SJCRH30 (cell line): ENCODE data around the gene TMSB10. TPM values are rescaled to one million over a fixed set of nuclear protein-coding genes. Genes with fewer than 3 reads are reported as not detected.
"Not testable (repeated sequence)": the region's sequence is repeated elsewhere in the genome, so short reads cannot be mapped to it uniquely, and the experiment has no call there.

ENCODE experiments used
- DNase-seq, 2 experiments: peaks; one replicate each; pipeline ENCODE4 v3.0.0-alpha.2; 2015 to 2020
- H3K27ac ChIP-seq: fragments of 250-450 bp; sonication (Bioruptor Pico); 2 replicates; pipeline ENCODE4 v1.5.1; 2020; ENCODE audit warnings: mild to moderate bottlenecking, moderate library complexity
- H3K27me3 ChIP-seq: fragments of 250-450 bp; sonication (Bioruptor Pico); 2 replicates; pipeline ENCODE4 v1.5.1; 2020; ENCODE audit warnings: mild to moderate bottlenecking, moderate library complexity
- H3K36me3 ChIP-seq: fragments of 250-450 bp; sonication (Bioruptor Pico); 2 replicates; pipeline ENCODE4 v1.5.1; 2020; ENCODE audit warnings: mild to moderate bottlenecking, moderate library complexity
- H3K4me1 ChIP-seq: fragments of 250-450 bp; sonication (Bioruptor Pico); 2 replicates; pipeline ENCODE4 v1.5.1; 2020; ENCODE audit warnings: mild to moderate bottlenecking, moderate library complexity
- H3K4me3 ChIP-seq: fragments of 250-450 bp; sonication (Bioruptor Pico); 2 replicates; pipeline ENCODE4 v1.5.1; 2020; ENCODE audit warnings: mild to moderate bottlenecking, moderate library complexity
- H3K9me3 ChIP-seq: fragments of 250-450 bp; sonication (Bioruptor Pico); replicated peaks from 2 replicates; pipeline ENCODE4 v1.5.1; 2020; ENCODE audit warnings: mild to moderate bottlenecking, moderate library complexity
- total RNA-seq: library from RNA; depleted of rRNA; stranded (reverse); fragments of >200 nt; shearing (Covaris generic); gene quantifications from 2 replicates; pipeline ENCODE4 v1.2.3, GENCODE V29; 2014

TMSB10 gene
- total RNA-seq, 1 experiment from 2014 or later, result 2,398 TPM

GRCh38 chr2:84874381-84875212 lies 30.9 kb upstream of the TMSB10 start:
- no peak overlapping the region for H3K4me3 ChIP-seq
- H3K36me3 ChIP-seq, result no peaks in the 10 kb centered on the region
- H3K27ac ChIP-seq, result no peak overlapping the region
- DNase-seq, result no peak
- H3K27me3 ChIP-seq, result 0 out of 2 replicates have a peak, but pooled peaks cover 8% of the 10 kb centered on the region
- H3K4me1 ChIP-seq, result no peaks in the 10 kb centered on the region
- no peaks in the 10 kb centered on the region for H3K9me3 ChIP-seq

DNA sequence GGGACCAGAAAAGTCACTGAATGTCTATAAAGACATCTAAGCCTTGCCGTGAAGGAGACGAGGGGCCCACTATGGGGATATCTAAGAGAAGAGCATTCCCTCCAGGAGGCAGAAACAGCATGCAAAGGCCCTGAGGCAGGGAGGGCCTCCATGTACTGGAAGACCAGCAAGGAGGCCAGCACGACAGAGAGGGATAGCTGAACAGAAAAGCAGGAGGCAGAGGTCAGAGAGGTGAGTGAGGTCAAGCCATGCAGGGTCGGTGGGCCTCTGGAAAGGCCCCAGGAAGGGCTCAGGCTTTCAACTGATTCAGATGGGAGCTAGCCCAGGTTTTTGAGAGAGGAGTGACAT lies 30.3 kb upstream of the TMSB10 start:
- Histone ChIP-seq H3K9me3 (no peaks in the 10 kb centered on the region), H3K27me3 (peaks cover 10% of the 10 kb centered on the region), H3K27ac (no peak overlapping the region), H3K36me3 (no peaks in the 10 kb centered on the region), H3K4me1 (no peaks in the 10 kb centered on the region), H3K4me3 (no peak overlapping the region)
- DNase-seq, result no peak

GRCh38 chr2:84875619-84876018 lies 29.8 kb upstream of the TMSB10 start:
- H3K27me3 ChIP-seq, result peaks cover 14% of the 10 kb centered on the region
- H3K36me3 ChIP-seq, H3K4me1 ChIP-seq, H3K4me3 ChIP-seq, H3K27ac ChIP-seq, DNase-seq, H3K9me3 ChIP-seq: not testable (repeated sequence)

DNA sequence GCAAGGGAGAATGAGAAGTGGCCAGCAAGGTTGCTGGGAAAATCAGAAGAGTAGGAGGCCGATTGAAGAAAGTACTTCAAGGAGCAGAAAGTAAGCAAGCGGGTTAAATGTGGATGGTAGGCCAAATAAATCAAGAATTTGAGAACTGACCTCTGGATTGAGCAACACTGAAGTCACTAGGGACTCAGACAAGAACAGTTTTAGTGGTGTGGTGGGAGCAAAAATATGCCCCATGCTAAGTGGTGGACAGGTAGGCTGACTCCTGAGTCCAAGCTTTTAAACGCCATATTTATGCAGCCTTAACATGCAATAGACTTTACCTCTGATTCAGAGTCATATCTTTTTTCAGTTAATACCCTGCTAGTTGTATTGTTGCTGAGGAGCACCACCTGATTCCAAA lies 29.1 kb upstream of the TMSB10 start:
- DNase-seq, result no peak
- Histone ChIP-seq H3K27ac (no peak overlapping the region), H3K27me3 (peaks cover 17% of the 10 kb centered on the region), H3K4me3 (no peak overlapping the region), H3K9me3 (no peaks in the 10 kb centered on the region), H3K36me3 (no peaks in the 10 kb centered on the region), H3K4me1 (no peaks in the 10 kb centered on the region; the same call in 1 of the 2 replicates)

GRCh38 chr2:84878459-84878858 lies 27.0 kb upstream of the TMSB10 start:
- Histone ChIP-seq H3K4me1 (no peaks in the 10 kb centered on the region; the same call in 1 of the 2 replicates), H3K27me3 (peaks cover 14% of the 10 kb centered on the region)
- no peak for DNase-seq

GRCh38 chr2:84878896-84879583 lies 26.4 kb upstream of the TMSB10 start:
- Histone ChIP-seq H3K27me3 (peaks cover 19% of the 10 kb centered on the region), H3K9me3 (no peaks in the 10 kb centered on the region), H3K36me3 (no peaks in the 10 kb centered on the region), H3K27ac (no peak overlapping the region), H3K4me1 (no peaks in the 10 kb centered on the region; the same call in 1 of the 2 replicates), H3K4me3 (no peak overlapping the region)
- DNase-seq, result no peak

More at GRCh38 chr2:84878459-84878858, 27.0 kb upstream of the TMSB10 start:
- no peaks in the 10 kb centered on the region for H3K9me3 ChIP-seq
- H3K4me3 ChIP-seq, result no peak overlapping the region
- no peak overlapping the region for H3K27ac ChIP-seq
- H3K36me3 ChIP-seq, result no peaks in the 10 kb centered on the region

DNA sequence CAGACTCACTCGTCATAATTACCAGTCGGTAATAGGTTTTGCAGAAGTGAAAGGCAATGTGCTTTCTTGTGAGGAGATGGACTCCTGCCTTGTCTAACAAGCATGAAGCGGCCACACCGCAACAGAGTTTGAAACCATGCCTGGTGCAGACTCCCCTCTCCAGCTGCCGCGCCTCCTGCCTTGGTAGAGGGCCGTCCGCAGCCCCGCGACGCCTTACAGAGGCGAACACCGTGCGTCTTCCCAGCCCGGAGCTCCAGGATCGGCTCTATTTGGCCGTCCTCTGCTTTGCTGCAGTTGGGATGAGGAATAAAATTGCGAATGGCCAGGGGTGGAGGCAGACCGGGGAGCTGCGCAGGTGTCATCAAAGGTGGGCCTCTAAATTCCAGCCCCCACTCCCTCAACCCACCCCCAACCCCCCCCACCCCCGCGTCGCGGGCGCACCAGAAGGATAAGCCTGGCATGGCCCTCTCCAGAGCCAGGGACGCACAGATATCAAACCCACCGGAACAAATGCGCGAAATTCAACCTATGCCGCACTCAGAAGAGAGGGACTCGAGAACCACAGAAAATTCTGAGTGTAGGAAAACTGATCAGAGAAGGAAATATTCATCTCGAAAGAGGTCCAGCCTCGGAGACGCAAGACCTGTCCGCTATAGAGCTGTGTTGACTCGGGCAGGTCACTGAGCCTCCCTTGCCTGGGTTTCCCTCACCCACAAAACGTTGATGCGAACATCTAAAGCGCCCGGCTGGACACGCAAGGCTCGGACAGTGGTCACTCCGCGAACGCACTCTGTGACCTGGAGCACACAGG lies 25.7 kb upstream of the TMSB10 start:
- H3K27ac ChIP-seq, result no peak overlapping the region
- no peak overlapping the region for H3K4me3 ChIP-seq
- H3K27me3 ChIP-seq, result peaks cover 21% of the 10 kb centered on the region
- no peaks in the 10 kb centered on the region; the same call in 1 of the 2 replicates for H3K4me1 ChIP-seq
- H3K36me3 ChIP-seq, result no peaks in the 10 kb centered on the region
- DNase-seq, result no peak
- no peaks in the 10 kb centered on the region for H3K9me3 ChIP-seq

DNA sequence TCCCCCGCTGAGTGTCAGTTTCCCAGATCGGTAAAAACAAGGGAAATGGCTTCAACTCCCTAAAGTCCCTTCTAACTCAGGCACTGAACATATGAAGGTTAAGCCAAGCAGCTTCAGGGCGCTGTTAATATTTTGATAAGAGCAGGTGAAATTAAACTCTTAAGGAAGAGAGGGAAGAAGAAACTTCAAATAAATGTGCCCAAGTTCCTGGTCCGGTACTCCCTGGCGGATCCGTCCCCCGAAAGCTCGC lies 25.1 kb upstream of the TMSB10 start:
- Histone ChIP-seq H3K36me3 (no peaks in the 10 kb centered on the region), H3K4me3 (no peak overlapping the region), H3K9me3 (no peaks in the 10 kb centered on the region), H3K27me3 (peaks cover 21% of the 10 kb centered on the region), H3K4me1 (no peaks in the 10 kb centered on the region; the same call in 1 of the 2 replicates), H3K27ac (no peak overlapping the region)
- DNase-seq, result no peak

DNA sequence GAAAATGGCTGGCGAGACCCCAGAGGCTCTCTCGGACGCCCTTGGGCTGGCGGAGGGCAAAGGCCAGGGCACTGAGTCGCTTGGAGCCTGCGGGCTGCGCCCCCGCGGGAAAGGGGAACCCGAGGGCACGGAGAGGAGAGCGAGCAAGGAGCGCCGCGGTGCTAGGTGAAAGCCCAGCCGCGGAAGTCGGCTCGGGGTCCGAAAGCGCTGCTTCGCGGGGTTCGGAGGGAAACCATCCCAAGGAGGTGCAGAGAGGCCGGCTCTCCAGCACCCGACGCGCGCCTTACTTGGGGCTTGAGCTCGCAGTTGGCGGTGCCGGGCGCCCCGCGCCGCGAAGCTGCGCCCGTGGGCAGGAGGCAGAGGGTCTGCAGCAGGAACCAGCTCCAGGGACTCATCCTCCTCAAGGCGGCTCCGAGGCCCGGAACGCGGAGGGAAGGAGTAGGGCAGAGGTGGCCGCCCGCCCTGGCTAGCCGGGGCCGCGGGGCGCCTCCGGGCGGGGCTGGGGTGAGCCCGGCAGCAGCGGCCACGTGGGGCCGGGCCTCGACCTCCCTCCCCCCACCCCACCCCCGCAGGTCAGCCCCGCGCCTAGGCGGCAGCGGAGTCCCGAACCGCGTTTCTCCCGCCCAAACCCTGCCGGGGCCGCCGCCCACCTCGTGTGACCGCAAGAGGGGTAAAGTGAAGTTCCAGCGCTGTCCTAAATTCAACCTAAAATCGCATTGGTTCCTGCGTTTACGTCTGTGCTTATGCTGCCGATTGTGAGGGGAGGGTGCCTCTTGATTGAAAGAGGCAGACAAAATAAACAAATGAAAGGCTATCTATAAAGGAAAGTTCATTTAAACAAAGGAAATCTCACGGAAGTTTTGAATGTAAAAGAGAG lies 24.6 kb upstream of the TMSB10 start, which contains the start of gene TRABD2A:
TSS of gene TRABD2A (minus strand) at position 440 of the 877 bp plus-strand sequence. CDS start at position 395, 45 bp downstream.
- Histone ChIP-seq H3K27me3 (peaks cover 21% of the 10 kb centered on the region), H3K9me3 (no peaks in the 10 kb centered on the region), H3K36me3 (no peaks in the 10 kb centered on the region), H3K4me3 (peak within 1 kb of the TSS; percentile 51), H3K4me1 (no peaks in the 10 kb centered on the region; the same call in 1 of the 2 replicates), H3K27ac (no peak within 1 kb of the TSS)
- peak in 1 of 2 experiments; percentile 38 for DNase-seq

DNA sequence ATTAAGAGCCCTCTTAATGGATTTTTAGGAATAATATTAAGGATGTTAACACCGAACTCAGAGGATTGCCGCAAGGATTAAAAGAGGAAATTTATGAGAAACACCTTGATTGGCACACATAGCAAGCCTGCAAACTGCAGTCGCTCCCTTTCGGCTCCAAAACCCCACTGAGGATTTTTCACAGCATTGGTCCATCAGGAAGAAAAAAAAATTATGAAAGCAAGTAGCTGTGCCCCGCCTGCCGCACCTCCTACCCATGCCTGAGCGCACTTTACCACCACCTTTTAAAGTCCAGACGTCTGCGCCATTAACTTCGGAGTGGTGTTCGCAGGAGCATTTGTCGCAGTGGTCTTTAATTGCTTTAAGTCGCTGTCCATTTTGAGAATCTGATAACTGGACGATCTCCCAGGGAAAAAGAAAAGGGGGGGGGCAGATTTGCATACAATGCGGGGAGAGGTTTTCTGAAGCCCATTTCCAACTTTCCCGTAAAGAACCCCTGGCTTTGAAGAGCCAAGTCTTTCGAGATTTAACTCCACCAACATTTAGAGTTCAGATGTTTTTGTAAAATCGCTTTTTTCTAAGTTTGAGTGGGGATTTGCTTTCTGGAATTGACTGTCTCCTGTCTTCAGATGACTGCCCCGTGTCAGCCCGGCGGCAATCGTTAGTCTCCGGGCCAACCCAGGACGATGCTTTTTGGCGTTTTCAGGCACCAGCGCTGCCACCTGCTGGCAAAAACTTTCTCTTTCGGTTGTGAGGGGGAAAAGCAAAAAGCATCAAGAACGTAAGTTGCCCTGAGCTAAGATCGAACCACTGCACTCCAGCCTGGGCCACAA lies 23.7 kb upstream of the TMSB10 start:
- peak; percentile 82 to 90 for DNase-seq
- Histone ChIP-seq H3K9me3 (no peaks in the 10 kb centered on the region), H3K36me3 (no peaks in the 10 kb centered on the region), H3K27me3 (peaks cover 21% of the 10 kb centered on the region), H3K4me3 (peak overlapping the region; percentile 51), H3K27ac (no peak overlapping the region), H3K4me1 (no peaks in the 10 kb centered on the region; the same call in 1 of the 2 replicates)

DNA sequence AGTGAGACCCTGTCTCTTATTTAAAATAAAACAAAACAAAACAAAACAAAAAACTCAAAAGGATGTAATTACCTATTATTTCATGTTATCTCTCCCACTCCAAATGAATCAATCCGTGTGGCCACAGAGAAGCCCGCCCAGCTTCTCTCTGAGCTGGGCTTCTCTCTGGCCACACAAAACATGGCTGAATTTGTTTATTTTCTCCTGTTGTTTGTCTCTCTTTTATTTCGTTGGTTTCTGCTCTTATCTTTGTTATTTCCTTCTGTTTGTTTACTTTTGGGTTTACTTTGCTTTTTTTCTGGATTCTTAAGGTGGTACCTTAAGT lies 23.1 kb upstream of the TMSB10 start:
- H3K27ac ChIP-seq, result no peak overlapping the region
- H3K36me3 ChIP-seq, result no peaks in the 10 kb centered on the region
- H3K4me3 ChIP-seq, result peak overlapping the region; percentile 51; the same call in 1 of the 2 replicates
- H3K9me3 ChIP-seq, result no peaks in the 10 kb centered on the region
- peaks cover 23% of the 10 kb centered on the region for H3K27me3 ChIP-seq
- no peaks in the 10 kb centered on the region; the same call in 1 of the 2 replicates for H3K4me1 ChIP-seq
- no peak for DNase-seq

- Histone ChIP-seq H3K27ac (no peak overlapping the region), H3K27me3 (peaks cover 23% of the 10 kb centered on the region), H3K4me3 (no peak overlapping the region), H3K4me1 (no peaks in the 10 kb centered on the region; the same call in 1 of the 2 replicates), H3K9me3 (no peaks in the 10 kb centered on the region), H3K36me3 (no peaks in the 10 kb centered on the region)
- DNase-seq, result no peak
Measured at GRCh38 chr2:84882775-84883550, 22.5 kb upstream of the TMSB10 start.

DNA sequence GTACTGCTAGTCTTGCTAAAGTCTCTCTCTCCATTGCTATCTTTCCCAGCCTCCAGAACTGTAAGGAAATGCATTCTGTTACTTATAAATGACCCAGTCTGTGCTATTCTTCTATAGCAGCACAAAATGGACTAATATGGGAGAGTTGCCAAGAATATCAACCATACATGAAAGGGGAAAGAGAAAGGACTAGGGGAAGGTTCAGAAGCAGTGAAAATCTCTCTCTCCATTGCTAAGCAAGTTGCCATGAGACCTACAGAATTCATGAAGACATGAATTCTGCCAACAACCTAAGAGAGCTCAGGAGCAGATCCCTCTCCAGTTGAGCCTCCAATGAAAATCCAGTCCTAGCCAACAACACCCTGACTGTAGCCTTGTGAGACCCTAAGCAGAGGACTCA lies 21.0 kb upstream of the TMSB10 start:
- H3K27ac ChIP-seq, result no peak overlapping the region
- H3K4me1 ChIP-seq, result no peaks in the 10 kb centered on the region; the same call in 1 of the 2 replicates
- DNase-seq, result no peak
- no peaks in the 10 kb centered on the region for H3K36me3 ChIP-seq
- H3K27me3 ChIP-seq, result peaks cover 23% of the 10 kb centered on the region
- H3K9me3 ChIP-seq, result no peaks in the 10 kb centered on the region
- H3K4me3 ChIP-seq, result no peak overlapping the region
